H9 (cell line): Measurements from ENCODE around the gene PDE4A. TPM values are rescaled to one million over a fixed set of nuclear protein-coding genes. Genes with fewer than 3 reads are reported as not detected.

Experiments
- DNase-seq: peaks from one replicate; pipeline ENCODE4 v3.0.0-alpha.2; 2017
- H2AFZ ChIP-seq: one replicate; pipeline ENCODE4 v1.6.1; 2013; ENCODE audit warnings: mild to moderate bottlenecking, low read length, control low read depth, moderate library complexity
- H2AK5ac ChIP-seq: 2 replicates; pipeline ENCODE4 v1.6.1; 2013; ENCODE audit warnings: low read length, control low read depth, mixed read lengths; ENCODE audit not compliant: insufficient read length
- H2BK120ac ChIP-seq: one replicate; pipeline ENCODE4 v1.6.1; 2013; ENCODE audit warnings: low read depth, mild to moderate bottlenecking, low read length, control low read depth, inconsistent platforms; ENCODE audit not compliant: poor library complexity, severe bottlenecking
- H2BK12ac ChIP-seq: 2 replicates; pipeline ENCODE4 v1.6.1; 2013; ENCODE audit warnings: low read length, control low read depth, mixed read lengths, low read depth; ENCODE audit not compliant: insufficient read length
- H2BK15ac ChIP-seq: 2 replicates; pipeline ENCODE4 v1.6.1; 2013; ENCODE audit warnings: low read depth, low read length, control low read depth
- H2BK20ac ChIP-seq: one replicate; pipeline ENCODE4 v1.6.1; 2013; ENCODE audit warnings: low read depth, mild to moderate bottlenecking, low read length, control low read depth, inconsistent platforms; ENCODE audit not compliant: poor library complexity, severe bottlenecking
- H2BK5ac ChIP-seq: 2 replicates; pipeline ENCODE4 v1.6.1; 2013; ENCODE audit warnings: low read length, control low read depth, mixed read lengths; ENCODE audit not compliant: insufficient read length
- H3K14ac ChIP-seq: 2 replicates; pipeline ENCODE4 v1.6.1; 2013; ENCODE audit warnings: low read length, control low read depth; ENCODE audit not compliant: insufficient read depth
- H3K18ac ChIP-seq: 2 replicates; pipeline ENCODE4 v1.6.1; 2013; ENCODE audit warnings: low read depth, mild to moderate bottlenecking, mixed read lengths, low read length, control low read depth; ENCODE audit not compliant: insufficient read length
- H3K23ac ChIP-seq: 2 replicates; pipeline ENCODE4 v1.6.1; 2013; ENCODE audit warnings: low read length, control low read depth, mixed read lengths, low read depth; ENCODE audit not compliant: insufficient read length
- H3K23me2 ChIP-seq: 2 replicates; pipeline ENCODE4 v1.6.1; 2013; ENCODE audit warnings: low read depth, mild to moderate bottlenecking, mixed read lengths, low read length, control low read depth; ENCODE audit not compliant: insufficient read length, poor library complexity, severe bottlenecking
- H3K27ac ChIP-seq: 2 replicates; pipeline ENCODE4 v1.5.1; 2013; ENCODE audit warnings: low read length, control low read depth, mixed read lengths, low read depth; ENCODE audit not compliant: insufficient read length
- H3K27me3 ChIP-seq: 2 replicates; pipeline ENCODE4 v1.6.1; 2013; ENCODE audit warnings: low read length, control low read depth, inconsistent platforms; ENCODE audit not compliant: insufficient read depth
- H3K4ac ChIP-seq: 2 replicates; pipeline ENCODE4 v1.6.1; 2013; ENCODE audit warnings: low read depth, mild to moderate bottlenecking, control low read depth, inconsistent platforms, low read length, moderate library complexity
- H3K4me1 ChIP-seq: 2 replicates; pipeline ENCODE4 v1.6.1; 2013; ENCODE audit warnings: low read length, control low read depth, inconsistent platforms; ENCODE audit not compliant: insufficient read depth
- H3K4me2 ChIP-seq: 2 replicates; pipeline ENCODE4 v1.6.1; 2013; ENCODE audit warnings: low read length, control low read depth, mixed read lengths; ENCODE audit not compliant: insufficient read length, insufficient read depth
- H3K56ac ChIP-seq: 2 replicates; pipeline ENCODE4 v1.6.1; 2013; ENCODE audit warnings: low read depth, mild to moderate bottlenecking, mixed read lengths, low read length, control low read depth; ENCODE audit not compliant: insufficient read length
- H3K79me1 ChIP-seq: 2 replicates; pipeline ENCODE4 v1.6.1; 2013; ENCODE audit warnings: low read depth, mild to moderate bottlenecking, moderate library complexity, low read length, control low read depth, inconsistent platforms; ENCODE audit not compliant: insufficient read depth, poor library complexity, severe bottlenecking
- H3K79me2 ChIP-seq: 2 replicates; pipeline ENCODE4 v1.6.1; 2013; ENCODE audit warnings: low read length, control low read depth, inconsistent platforms; ENCODE audit not compliant: insufficient read depth
- H3K9ac ChIP-seq: 2 replicates; pipeline ENCODE4 v1.6.1; 2013; ENCODE audit warnings: low read length, control low read depth, mixed read lengths; ENCODE audit not compliant: insufficient read length; ENCODE audit errors: extremely low read depth
- H3K9me3 ChIP-seq: one replicate; pipeline ENCODE4 v1.6.1; 2013; ENCODE audit warnings: low read depth, low read length, inconsistent platforms; ENCODE audit not compliant: control insufficient read depth
- H3T11ph ChIP-seq: one replicate; pipeline ENCODE4 v1.6.1; 2013; ENCODE audit warnings: mild to moderate bottlenecking, low read length, control low read depth, inconsistent platforms
- H4K20me1 ChIP-seq: one replicate; pipeline ENCODE4 v1.6.1; 2013; ENCODE audit not compliant: control insufficient read depth, insufficient read length, insufficient read depth
- H4K5ac ChIP-seq: 2 replicates; pipeline ENCODE4 v1.6.1; 2013; ENCODE audit warnings: low read depth, mild to moderate bottlenecking, mixed read lengths, low read length, control low read depth; ENCODE audit not compliant: insufficient read length
- H4K8ac ChIP-seq: replicated peaks from 2 replicates; pipeline ENCODE4 v1.6.1; 2013; ENCODE audit warnings: low read length, control low read depth, mixed read lengths, low read depth; ENCODE audit not compliant: insufficient read length
- H4K91ac ChIP-seq: 2 replicates; pipeline ENCODE4 v1.6.1; 2013; ENCODE audit warnings: low read depth, mild to moderate bottlenecking, moderate library complexity, mixed read lengths, low read length, control low read depth; ENCODE audit not compliant: insufficient read length
- H3K27ac Mint-ChIP-seq, 3 experiments: 2 replicates in 2 of 3; 3 replicates in 1 of 3; pipeline ENCODE4 v1.8.0; 2020 to 2021; ENCODE audit warnings: mixed read lengths in 3 of 3, mild to moderate bottlenecking in 1 of 3, moderate library complexity in 1 of 3
- H3K27me3 Mint-ChIP-seq: 2 replicates; pipeline ENCODE4 v1.8.0; 2021; ENCODE audit warnings: low read depth, mild to moderate bottlenecking, moderate library complexity, mixed read lengths
- H3K36me3 Mint-ChIP-seq, 3 experiments: 2 replicates in 2 of 3; 3 replicates in 1 of 3; pipeline ENCODE4 v1.8.0; 2020 to 2021; ENCODE audit warnings: low read depth in 3 of 3, mixed read lengths in 3 of 3; ENCODE audit not compliant: insufficient read depth in 1 of 3
- H3K4me1 Mint-ChIP-seq, 2 experiments: 2 replicates each; pipeline ENCODE4 v1.8.0; 2020; ENCODE audit warnings: mixed read lengths in 2 of 2
- H3K4me3 Mint-ChIP-seq, 2 experiments: 2 replicates in 1 of 2; 3 replicates in 1 of 2; pipeline ENCODE4 v1.8.0; 2020 to 2021; ENCODE audit warnings: mild to moderate bottlenecking in 2 of 2, mixed read lengths in 2 of 2, moderate library complexity in 1 of 2
- H3K9me3 Mint-ChIP-seq, 2 experiments: 2 replicates in 1 of 2; 3 replicates in 1 of 2; pipeline ENCODE4 v1.8.0; 2020; ENCODE audit warnings: mild to moderate bottlenecking in 2 of 2, mixed read lengths in 2 of 2, moderate library complexity in 1 of 2
- CTCF ChIP-seq: fragments of 200-600 bp; sonication (generic); conservative IDR thresholded peaks from 3 replicates; pipeline ENCODE4 v1.8.0; 2021; ENCODE audit warnings: antibody characterized with exemption, mild to moderate bottlenecking
- WGBS: extraction: QIAGEN DNeasy Blood & Tissue Kit; methylation state at CpG from one replicate; pipeline ENCODE4 v1.1.7; 2013; ENCODE audit warnings: missing lambda C conversion rate, low lambda C conversion rate, mixed read lengths; ENCODE audit not compliant: insufficient read length; ENCODE audit errors: extremely low coverage; 5-methylcytosine and 5-hydroxymethylcytosine counted together
- total RNA-seq: library from RNA; stranded (reverse); gene quantifications from 2 replicates; pipeline ENCODE4 v1.2.1, GENCODE V29; 2021

The PDE4A gene
- total RNA-seq, 1 experiment from 2014 or later, result 8.5 TPM

- Histone ChIP-seq H4K5ac (no peak overlapping the region), H4K8ac (no peak overlapping the region), H2AK5ac (no peak overlapping the region), H3K23ac (no peak overlapping the region), H3K27me3 (no peaks in the 10 kb centered on the region), H2BK15ac (no peak overlapping the region), H3K4me1 (no peaks in the 10 kb centered on the region), H3K56ac (no peak overlapping the region), H3K4ac (no peak overlapping the region), H3K9ac (no peak overlapping the region), H2BK12ac (no peak overlapping the region), H2AFZ (no peak overlapping the region), H3K14ac (no peak overlapping the region), H3K23me2 (no peaks in the 10 kb centered on the region), H3K9me3 (no peaks in the 10 kb centered on the region), H3K79me2 (no peaks in the 10 kb centered on the region), H2BK120ac (no peak overlapping the region), H3T11ph (no peak overlapping the region), H4K91ac (no peak overlapping the region), H3K79me1 (no peaks in the 10 kb centered on the region), H4K20me1 (no peaks in the 10 kb centered on the region), H3K4me2 (no peak overlapping the region), H3K27ac (no peak overlapping the region), H3K18ac (no peak overlapping the region), H2BK5ac (no peak overlapping the region), H2BK20ac (no peak overlapping the region)
- Mint-ChIP-seq H3K27me3 (peaks cover 3% of the 10 kb centered on the region), H3K4me3 (no peak overlapping the region), H3K27ac (no peak overlapping the region), H3K4me1 (peaks cover 5 to 15% of the 10 kb centered on the region in 2 experiments), H3K36me3 (no peaks in the 10 kb centered on the region), H3K9me3 (no peaks in the 10 kb centered on the region)
- no CpG with 5 or more reads among the region's 5 CpGs for WGBS
- TF ChIP-seq CTCF, result no peak
- no peak for DNase-seq
These were observed 52.9 kb downstream of the PDE4A start for GRCh38 chr19:10473192-10473591.
